HL-60 (cell line): ENCODE results near the gene ABCC1.

Source experiments
- GABPA ChIP-seq: IDR thresholded peaks from 2 replicates; pipeline ENCODE4 v1.6.1; 2012; ENCODE audit warnings: low read depth
- POLR2AphosphoS5 ChIP-seq: IDR thresholded peaks from 2 replicates; pipeline ENCODE4 v1.6.1; 2012; ENCODE audit warnings: low read depth
- SPI1 ChIP-seq: IDR thresholded peaks from 2 replicates; pipeline ENCODE4 v1.6.1; 2012; ENCODE audit warnings: low read depth, mild to moderate bottlenecking, borderline replicate concordance
- TF ChIP-seq, protein P1 (sequence below): IDR thresholded peaks from one replicate; pipeline ENCODE4 v1.5.1; 2011; ENCODE audit warnings: low read length, control low read depth, inconsistent platforms; ENCODE audit not compliant: insufficient read depth

GRCh38 chr16:16186820-16187219 lies 237.4 kb downstream of the ABCC1 start:
- TF ChIP-seq POLR2AphosphoS5, result no peak
- TF ChIP-seq, protein P1, sequence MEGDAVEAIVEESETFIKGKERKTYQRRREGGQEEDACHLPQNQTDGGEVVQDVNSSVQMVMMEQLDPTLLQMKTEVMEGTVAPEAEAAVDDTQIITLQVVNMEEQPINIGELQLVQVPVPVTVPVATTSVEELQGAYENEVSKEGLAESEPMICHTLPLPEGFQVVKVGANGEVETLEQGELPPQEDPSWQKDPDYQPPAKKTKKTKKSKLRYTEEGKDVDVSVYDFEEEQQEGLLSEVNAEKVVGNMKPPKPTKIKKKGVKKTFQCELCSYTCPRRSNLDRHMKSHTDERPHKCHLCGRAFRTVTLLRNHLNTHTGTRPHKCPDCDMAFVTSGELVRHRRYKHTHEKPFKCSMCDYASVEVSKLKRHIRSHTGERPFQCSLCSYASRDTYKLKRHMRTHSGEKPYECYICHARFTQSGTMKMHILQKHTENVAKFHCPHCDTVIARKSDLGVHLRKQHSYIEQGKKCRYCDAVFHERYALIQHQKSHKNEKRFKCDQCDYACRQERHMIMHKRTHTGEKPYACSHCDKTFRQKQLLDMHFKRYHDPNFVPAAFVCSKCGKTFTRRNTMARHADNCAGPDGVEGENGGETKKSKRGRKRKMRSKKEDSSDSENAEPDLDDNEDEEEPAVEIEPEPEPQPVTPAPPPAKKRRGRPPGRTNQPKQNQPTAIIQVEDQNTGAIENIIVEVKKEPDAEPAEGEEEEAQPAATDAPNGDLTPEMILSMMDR, result no peak
- TF ChIP-seq GABPA, result no peak
- no peak for TF ChIP-seq SPI1
